ENCODE data around the gene BOD1L1.

BOD1L1 gene

GRCh38 chr4:13656569-13657405 lies 29.3 kb upstream of the BOD1L1 start:
- no peaks in the 10 kb centered on the region for H3K36me3 ChIP-seq (ENCODE audit: control insufficient read depth in 4 of 4, insufficient read depth in 4 of 4, low read length in 3 of 4)
- ChIA-PET CTCF (interaction anchor here (0.8 to 4.4 kb wide), 14 partner anchors 12 to 1524 kb away, joined by 3 to 45 read pairs (median 3); partner anchors contain the start of gene BOD1L1), POLR2A (no interaction called here)
- H3K4me1 ChIP-seq (ENCODE audit: control extremely low read depth in 1 of 4, control insufficient read depth in 4 of 4, insufficient read depth in 4 of 4, low read length in 3 of 4) = peaks cover 0 to 13% (median 9%) of the 10 kb centered on the region in 4 experiments
- no peaks in the 10 kb centered on the region for H3K27me3 ChIP-seq (replicated peaks in 2 of 5; ENCODE audit: control insufficient read depth in 4 of 5, insufficient read depth in 5 of 5, low read length in 4 of 5)
- H3K4me3 ChIP-seq (ENCODE audit: control insufficient read depth in 1 of 7, extremely low read depth in 1 of 7, insufficient read depth in 4 of 7, low read depth in 2 of 7, low read length in 6 of 7) = peak overlapping the region in 6 of 7 experiments; percentile 16 to 87 (median 74)
- 0% methylated on average over 8 of the region's 13 CpGs for WGBS (ENCODE audit: insufficient coverage)
- no peak overlapping the region for H3K27ac ChIP-seq (ENCODE audit: insufficient read depth in 1 of 2, low read depth in 1 of 2, low read length in 2 of 2, poor library complexity in 1 of 2, severe bottlenecking in 2 of 2)
- no peaks in the 10 kb centered on the region for H3K9me3 ChIP-seq (ENCODE audit: control extremely low read depth in 1 of 5, control insufficient read depth in 4 of 5, insufficient read depth in 2 of 5, low read depth in 1 of 5, low read length in 4 of 5)
- peak; percentile 73 to 86 (median 82) for DNase-seq

DNA sequence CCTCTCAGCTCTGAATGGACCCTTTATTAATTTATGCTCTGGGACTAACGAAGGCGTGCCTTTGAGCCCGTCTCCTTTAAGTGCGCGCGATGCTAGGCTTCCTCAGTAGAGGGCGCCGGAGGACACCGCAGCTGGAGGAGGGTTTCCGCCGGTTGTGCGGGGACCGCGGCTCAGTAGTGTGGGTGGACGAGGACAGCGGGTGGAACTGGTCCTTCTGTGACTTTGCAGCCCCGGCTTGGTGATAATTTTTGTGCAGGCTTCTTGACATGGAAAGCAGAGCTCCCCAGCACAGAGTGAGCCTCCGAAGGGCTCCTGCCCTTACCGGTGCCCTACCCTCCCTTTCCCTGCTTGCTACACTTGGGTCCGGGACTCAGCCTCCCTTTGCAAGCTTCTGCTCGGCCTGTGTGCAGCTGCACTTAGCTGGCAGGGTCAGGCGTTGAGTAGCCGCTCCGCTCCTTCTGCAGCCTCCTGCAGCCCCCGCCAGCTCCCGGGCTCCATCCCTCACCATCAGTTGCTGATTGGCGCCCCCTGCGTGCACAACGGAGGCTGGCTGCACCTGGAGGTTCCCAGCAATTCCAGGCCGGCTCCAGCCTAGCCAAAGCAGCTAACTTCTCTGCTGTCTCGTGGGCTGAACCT lies 26.8 kb upstream of the BOD1L1 start:
- peak; percentile 65 to 85 (median 83) for DNase-seq

GRCh38 chr4:13653766-13654161 lies 26.2 kb upstream of the BOD1L1 start:
- Histone ChIP-seq H3K27ac (ENCODE audit: insufficient read depth in 1 of 2, low read depth in 1 of 2, low read length in 2 of 2, poor library complexity in 1 of 2, severe bottlenecking in 2 of 2) (no peak overlapping the region), H3K36me3 (ENCODE audit: control insufficient read depth in 4 of 4, insufficient read depth in 4 of 4, low read length in 3 of 4) (no peaks in the 10 kb centered on the region), H3K4me1 (ENCODE audit: control extremely low read depth in 1 of 4, control insufficient read depth in 4 of 4, insufficient read depth in 4 of 4, low read length in 3 of 4) (peaks cover 0 to 13% (median 9%) of the 10 kb centered on the region in 4 experiments), H3K27me3 (replicated peaks in 2 of 5; ENCODE audit: control insufficient read depth in 4 of 5, insufficient read depth in 5 of 5, low read length in 4 of 5) (no peaks in the 10 kb centered on the region), H3K4me3 (ENCODE audit: control insufficient read depth in 1 of 7, extremely low read depth in 1 of 7, insufficient read depth in 4 of 7, low read depth in 2 of 7, low read length in 6 of 7) (peak overlapping the region in 2 of 7 experiments; percentile 73 to 74), H3K9me3 (ENCODE audit: control extremely low read depth in 1 of 5, control insufficient read depth in 4 of 5, insufficient read depth in 2 of 5, low read depth in 1 of 5, low read length in 4 of 5) (no peaks in the 10 kb centered on the region)
- 83% methylated on average over 1 of the region's 3 CpGs for WGBS (ENCODE audit: insufficient coverage)
- ChIA-PET POLR2A (no interaction called here), CTCF (interaction anchor here (0.9 to 4.4 kb wide), 16 partner anchors 8 to 1510 kb away, joined by 3 to 45 read pairs (median 4); partner anchors contain the start of gene BOD1L1)
- DNase-seq = peak in 1 of 3 donors; percentile 15

More for the DNA sequence above, 26.8 kb upstream of the BOD1L1 start:
- H3K4me1 ChIP-seq (ENCODE audit: control extremely low read depth in 1 of 4, control insufficient read depth in 4 of 4, insufficient read depth in 4 of 4, low read length in 3 of 4) = peaks cover 0 to 13% (median 9%) of the 10 kb centered on the region in 4 experiments
- ChIA-PET POLR2A (no interaction called here), CTCF (interaction anchor here (0.6 to 4.4 kb wide), 21 partner anchors 9 to 1510 kb away, joined by 3 to 45 read pairs (median 4); partner anchors contain the start of gene BOD1L1)
- no peaks in the 10 kb centered on the region for H3K9me3 ChIP-seq (ENCODE audit: control extremely low read depth in 1 of 5, control insufficient read depth in 4 of 5, insufficient read depth in 2 of 5, low read depth in 1 of 5, low read length in 4 of 5)
- H3K27ac ChIP-seq (ENCODE audit: insufficient read depth in 1 of 2, low read depth in 1 of 2, low read length in 2 of 2, poor library complexity in 1 of 2, severe bottlenecking in 2 of 2) = no peak overlapping the region
- no peaks in the 10 kb centered on the region for H3K27me3 ChIP-seq (replicated peaks in 2 of 5; ENCODE audit: control insufficient read depth in 4 of 5, insufficient read depth in 5 of 5, low read length in 4 of 5)
- peak overlapping the region; percentile 41 to 81 (median 67) for H3K4me3 ChIP-seq (ENCODE audit: control insufficient read depth in 1 of 7, extremely low read depth in 1 of 7, insufficient read depth in 4 of 7, low read depth in 2 of 7, low read length in 6 of 7)
- H3K36me3 ChIP-seq (ENCODE audit: control insufficient read depth in 4 of 4, insufficient read depth in 4 of 4, low read length in 3 of 4) = no peaks in the 10 kb centered on the region
- WGBS (ENCODE audit: insufficient coverage) = under 1% methylated on average over 27 of the region's 31 CpGs

DNA sequence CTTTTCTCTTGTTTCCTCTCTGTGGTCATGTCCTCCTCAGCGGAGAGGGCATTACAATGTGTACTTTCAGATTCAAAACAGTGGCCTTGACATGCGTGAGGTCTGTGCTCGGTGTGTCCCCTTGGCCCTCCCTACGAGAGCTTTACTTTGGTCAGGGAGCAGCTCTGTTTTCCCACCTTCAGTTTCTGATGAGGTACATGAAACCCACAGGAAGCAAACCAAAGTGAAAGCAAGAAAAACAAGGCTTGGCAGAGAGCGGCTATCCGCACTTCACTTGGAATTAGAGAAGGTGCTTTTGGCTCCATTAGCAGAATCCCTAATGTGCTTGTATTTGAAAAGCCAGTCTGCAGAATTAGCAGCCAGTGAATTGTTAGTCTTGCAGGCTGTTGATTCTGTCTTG lies 19.5 kb upstream of the BOD1L1 start:
- Histone ChIP-seq H3K4me1 (ENCODE audit: control extremely low read depth in 1 of 4, control insufficient read depth in 4 of 4, insufficient read depth in 4 of 4, low read length in 3 of 4) (peaks cover 0 to 12% (median 4%) of the 10 kb centered on the region in 4 experiments), H3K27me3 (replicated peaks in 2 of 5; ENCODE audit: control insufficient read depth in 4 of 5, insufficient read depth in 5 of 5, low read length in 4 of 5) (no peaks in the 10 kb centered on the region), H3K27ac (ENCODE audit: insufficient read depth in 1 of 2, low read depth in 1 of 2, low read length in 2 of 2, poor library complexity in 1 of 2, severe bottlenecking in 2 of 2) (peak overlapping the region in 1 of 2 experiments; percentile 52), H3K9me3 (ENCODE audit: control extremely low read depth in 1 of 5, control insufficient read depth in 4 of 5, insufficient read depth in 2 of 5, low read depth in 1 of 5, low read length in 4 of 5) (no peaks in the 10 kb centered on the region), H3K36me3 (ENCODE audit: control insufficient read depth in 4 of 4, insufficient read depth in 4 of 4, low read length in 3 of 4) (no peaks in the 10 kb centered on the region), H3K4me3 (ENCODE audit: control insufficient read depth in 1 of 7, extremely low read depth in 1 of 7, insufficient read depth in 4 of 7, low read depth in 2 of 7, low read length in 6 of 7) (peak overlapping the region in 4 of 7 experiments; percentile 27 to 62 (median 48))
- peak in 2 of 3 donors; percentile 47 to 52 for DNase-seq
- ChIA-PET CTCF (interaction anchor here (2.4 kb wide), 1 partner anchor 18 kb away, joined by 7 read pairs; no protein-coding TSS in a partner anchor), POLR2A (no interaction called here)
- 9% methylated on average over 6 of the region's 6 CpGs for WGBS (ENCODE audit: insufficient coverage)

DNA sequence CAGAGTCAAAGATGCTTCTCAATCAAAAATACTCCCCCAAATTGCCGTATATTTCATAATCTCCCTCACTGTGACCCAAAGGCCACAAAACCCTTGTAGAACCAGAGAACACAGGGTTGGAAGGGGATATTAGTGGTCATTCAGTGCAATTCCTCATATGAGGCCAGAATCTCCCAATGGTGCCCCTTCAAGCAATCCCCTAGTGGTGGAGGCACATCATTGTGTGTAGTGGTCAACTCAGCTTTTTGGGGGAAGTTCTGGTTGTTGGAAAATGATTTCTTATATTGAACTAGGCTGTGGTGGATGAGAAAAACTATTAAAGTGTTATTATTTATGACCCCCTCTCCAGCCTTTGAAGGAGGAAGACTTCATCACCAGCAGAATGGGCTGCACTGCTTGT lies 17.6 kb upstream of the BOD1L1 start:
- DNase-seq = no peak
- H3K4me3 ChIP-seq (ENCODE audit: control insufficient read depth in 1 of 7, extremely low read depth in 1 of 7, insufficient read depth in 4 of 7, low read depth in 2 of 7, low read length in 6 of 7) = no peak overlapping the region
- no peaks in the 10 kb centered on the region for H3K27me3 ChIP-seq (replicated peaks in 2 of 5; ENCODE audit: control insufficient read depth in 4 of 5, insufficient read depth in 5 of 5, low read length in 4 of 5)
- H3K9me3 ChIP-seq (ENCODE audit: control extremely low read depth in 1 of 5, control insufficient read depth in 4 of 5, insufficient read depth in 2 of 5, low read depth in 1 of 5, low read length in 4 of 5) = no peaks in the 10 kb centered on the region
- POLR2A ChIA-PET = no interaction called here
- H3K4me1 ChIP-seq (ENCODE audit: control extremely low read depth in 1 of 4, control insufficient read depth in 4 of 4, insufficient read depth in 4 of 4, low read length in 3 of 4) = peaks cover 0 to 12% (median 4%) of the 10 kb centered on the region in 4 experiments
- H3K27ac ChIP-seq (ENCODE audit: insufficient read depth in 1 of 2, low read depth in 1 of 2, low read length in 2 of 2, poor library complexity in 1 of 2, severe bottlenecking in 2 of 2) = no peak overlapping the region
- CTCF ChIA-PET = interaction anchor here (0.9 to 1.3 kb wide), 3 partner anchors 9 to 11 kb away, joined by 3 to 5 read pairs (median 3); no protein-coding TSS in a partner anchor
- no CpG with 5 or more reads among the region's 1 CpG for WGBS (ENCODE audit: insufficient coverage)
- H3K36me3 ChIP-seq (ENCODE audit: control insufficient read depth in 4 of 4, insufficient read depth in 4 of 4, low read length in 3 of 4) = no peaks in the 10 kb centered on the region

- Histone ChIP-seq H3K9me3 (ENCODE audit: control extremely low read depth in 1 of 5, control insufficient read depth in 4 of 5, insufficient read depth in 2 of 5, low read depth in 1 of 5, low read length in 4 of 5) (no peaks in the 10 kb centered on the region), H3K36me3 (ENCODE audit: control insufficient read depth in 4 of 4, insufficient read depth in 4 of 4, low read length in 3 of 4) (no peaks in the 10 kb centered on the region), H3K4me3 (ENCODE audit: control insufficient read depth in 1 of 7, extremely low read depth in 1 of 7, insufficient read depth in 4 of 7, low read depth in 2 of 7, low read length in 6 of 7) (no peak overlapping the region), H3K27me3 (replicated peaks in 2 of 5; ENCODE audit: control insufficient read depth in 4 of 5, insufficient read depth in 5 of 5, low read length in 4 of 5) (peaks cover 0 to 2% (median 0%) of the 10 kb centered on the region in 5 experiments), H3K4me1 (ENCODE audit: control extremely low read depth in 1 of 4, control insufficient read depth in 4 of 4, insufficient read depth in 4 of 4, low read length in 3 of 4) (peaks cover 0 to 9% (median 4%) of the 10 kb centered on the region in 4 experiments), H3K27ac (ENCODE audit: insufficient read depth in 1 of 2, low read depth in 1 of 2, low read length in 2 of 2, poor library complexity in 1 of 2, severe bottlenecking in 2 of 2) (no peak overlapping the region)
- WGBS (ENCODE audit: insufficient coverage) = 0% methylated on average over 1 of the region's 2 CpGs
- DNase-seq = peak in 2 of 3 donors; percentile 21 to 25
- ChIA-PET POLR2A (no interaction called here), CTCF (interaction anchor here (1.5 to 4.4 kb wide), 3 partner anchors 9 to 14 kb away, joined by 5 to 21 read pairs (median 15); no protein-coding TSS in a partner anchor)
Measured at GRCh38 chr4:13642170-13642950, 14.8 kb upstream of the BOD1L1 start.
